Activated CD8-positive, alpha-beta T cell treated with anti-CD3 and anti-CD28 coated beads for 36 hours (primary cell): ENCODE results near the gene MEIS1. TPM values are rescaled to one million over a fixed set of nuclear protein-coding genes. Genes with fewer than 3 reads are reported as not detected.

Source experiments
- ATAC-seq: fragments of 200-7000 bp; cut with Tn5 transposase; one replicate; pipeline ENCODE4 v1.10.0; 2021; ENCODE audit warnings: mild to moderate bottlenecking, moderate library complexity
- CTCF ChIA-PET: fragments of 350-600 bp; sonication (Branson Sonifier 250); formaldehyde crosslinking; loops from one replicate; lab custom pipeline; 2021; ENCODE audit warnings: antibody characterized with exemption; lab: Charles Lee
- POLR2A ChIA-PET: fragments of 350-600 bp; sonication (Branson Sonifier 250); formaldehyde crosslinking; loops from one replicate; lab custom pipeline; 2021; ENCODE audit warnings: antibody characterized with exemption; lab: Charles Lee
- DNase-seq: peaks from one replicate; pipeline ENCODE4 v3.0.0-alpha.2; 2020
- H3K27ac Mint-ChIP-seq: one replicate; pipeline ENCODE4 v1.8.0; 2021; ENCODE audit warnings: mild to moderate bottlenecking, mixed read lengths
- H3K27me3 Mint-ChIP-seq: one replicate; pipeline ENCODE4 v1.8.0; 2021; ENCODE audit warnings: mixed read lengths
- H3K36me3 Mint-ChIP-seq: one replicate; pipeline ENCODE4 v1.8.0; 2021; ENCODE audit warnings: low read depth, mixed read lengths
- H3K4me1 Mint-ChIP-seq: one replicate; pipeline ENCODE4 v1.8.0; 2021; ENCODE audit warnings: low read depth, mixed read lengths
- H3K4me3 Mint-ChIP-seq: one replicate; pipeline ENCODE4 v1.8.0; 2021; ENCODE audit warnings: mild to moderate bottlenecking, moderate library complexity, mixed read lengths
- H3K9me3 Mint-ChIP-seq: one replicate; pipeline ENCODE4 v1.8.0; 2021; ENCODE audit warnings: mixed read lengths
- intact Hi-C: fragments of 100-400 bp; cut with micrococcal nuclease; formaldehyde crosslinking; loops from one replicate; pipeline ENCODE4 v1.10.0; 2022
- total RNA-seq, 2 experiments: library from RNA; stranded (reverse); gene quantifications; one replicate each; pipeline ENCODE4 v1.2.3, GENCODE V29; 2021
- TF ChIP-seq, protein P1 (sequence below): fragments of 200-600 bp; IDR thresholded peaks from one replicate; pipeline ENCODE4 v1.8.0; 2022; ENCODE audit warnings: antibody characterized with exemption, mild to moderate bottlenecking

Gene MEIS1
- total RNA-seq, 2 experiments from 2014 or later, result not detected

DNA sequence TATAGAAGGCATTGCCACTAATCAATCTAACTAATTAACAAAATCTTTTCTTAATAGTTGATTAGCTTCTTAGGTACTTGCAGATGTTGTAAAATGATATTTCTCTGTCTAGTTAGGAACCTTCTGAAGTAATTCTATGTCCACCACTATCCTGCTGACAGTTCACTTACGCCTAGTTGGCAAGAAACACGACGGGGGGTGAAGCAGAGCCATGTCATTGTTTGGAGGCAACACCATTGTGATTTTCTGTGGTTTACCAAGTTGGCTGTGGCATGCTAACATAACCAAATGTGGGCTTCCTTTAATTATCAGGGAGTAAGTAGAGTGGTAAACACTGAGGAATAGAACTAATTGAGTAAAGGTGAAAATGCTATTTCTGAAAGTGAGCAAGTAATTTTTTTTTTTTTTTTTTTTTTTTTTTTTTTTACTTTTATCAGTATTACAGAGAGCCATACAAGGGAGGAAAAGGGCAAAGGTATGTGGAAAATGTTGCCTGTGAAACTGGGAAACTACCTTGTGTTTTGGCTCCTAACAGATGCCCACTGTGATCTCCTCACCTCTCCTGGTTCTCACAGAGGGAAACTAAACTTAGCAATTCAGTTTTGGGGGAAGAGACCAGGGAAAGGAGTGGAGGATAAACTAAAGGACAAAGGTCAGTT lies 126.8 kb downstream of the MEIS1 start:
- Mint-ChIP-seq H3K4me3 (no peak overlapping the region), H3K4me1 (no peaks in the 10 kb centered on the region), H3K9me3 (no peaks in the 10 kb centered on the region), H3K36me3 (no peaks in the 10 kb centered on the region), H3K27me3 (peaks cover 10% of the 10 kb centered on the region), H3K27ac (no peak overlapping the region)
- CTCF ChIA-PET, result no interaction called here
- POLR2A ChIA-PET, result no interaction called here
- DNase-seq (no peak), ATAC-seq (no peak)
- TF ChIP-seq, protein P1, sequence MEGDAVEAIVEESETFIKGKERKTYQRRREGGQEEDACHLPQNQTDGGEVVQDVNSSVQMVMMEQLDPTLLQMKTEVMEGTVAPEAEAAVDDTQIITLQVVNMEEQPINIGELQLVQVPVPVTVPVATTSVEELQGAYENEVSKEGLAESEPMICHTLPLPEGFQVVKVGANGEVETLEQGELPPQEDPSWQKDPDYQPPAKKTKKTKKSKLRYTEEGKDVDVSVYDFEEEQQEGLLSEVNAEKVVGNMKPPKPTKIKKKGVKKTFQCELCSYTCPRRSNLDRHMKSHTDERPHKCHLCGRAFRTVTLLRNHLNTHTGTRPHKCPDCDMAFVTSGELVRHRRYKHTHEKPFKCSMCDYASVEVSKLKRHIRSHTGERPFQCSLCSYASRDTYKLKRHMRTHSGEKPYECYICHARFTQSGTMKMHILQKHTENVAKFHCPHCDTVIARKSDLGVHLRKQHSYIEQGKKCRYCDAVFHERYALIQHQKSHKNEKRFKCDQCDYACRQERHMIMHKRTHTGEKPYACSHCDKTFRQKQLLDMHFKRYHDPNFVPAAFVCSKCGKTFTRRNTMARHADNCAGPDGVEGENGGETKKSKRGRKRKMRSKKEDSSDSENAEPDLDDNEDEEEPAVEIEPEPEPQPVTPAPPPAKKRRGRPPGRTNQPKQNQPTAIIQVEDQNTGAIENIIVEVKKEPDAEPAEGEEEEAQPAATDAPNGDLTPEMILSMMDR, result no peak
- intact Hi-C loops, result no loop called here

DNA sequence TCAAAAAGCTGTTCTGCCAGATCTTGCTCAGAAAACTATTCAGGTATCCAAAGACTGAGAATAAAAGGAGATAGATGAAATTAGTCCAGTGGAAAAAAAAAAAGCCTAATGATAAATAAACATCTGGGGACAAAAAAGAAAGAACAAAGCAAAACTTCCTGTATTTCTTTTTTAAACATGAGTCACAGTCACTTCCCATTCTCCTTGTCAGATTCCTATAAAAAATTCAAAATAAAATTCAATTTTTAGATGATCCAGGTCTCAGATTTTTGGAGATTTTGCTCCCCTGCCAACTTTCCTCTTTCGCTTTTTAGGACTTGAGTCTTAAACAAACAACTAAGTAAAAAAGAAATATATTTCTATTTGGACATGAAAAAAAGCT lies 127.4 kb downstream of the MEIS1 start:
- H3K4me3 Mint-ChIP-seq, result no peak overlapping the region
- DNase-seq (no peak), ATAC-seq (no peak)
- intact Hi-C loops, result no loop called here
- H3K9me3 Mint-ChIP-seq, result no peaks in the 10 kb centered on the region
- ChIA-PET CTCF (no interaction called here), POLR2A (no interaction called here)
- H3K27ac Mint-ChIP-seq, result no peak overlapping the region
- H3K27me3 Mint-ChIP-seq, result peaks cover 10% of the 10 kb centered on the region
- TF ChIP-seq, protein P1, result no peak
- no peaks in the 10 kb centered on the region for H3K36me3 Mint-ChIP-seq
- H3K4me1 Mint-ChIP-seq, result no peaks in the 10 kb centered on the region

DNA sequence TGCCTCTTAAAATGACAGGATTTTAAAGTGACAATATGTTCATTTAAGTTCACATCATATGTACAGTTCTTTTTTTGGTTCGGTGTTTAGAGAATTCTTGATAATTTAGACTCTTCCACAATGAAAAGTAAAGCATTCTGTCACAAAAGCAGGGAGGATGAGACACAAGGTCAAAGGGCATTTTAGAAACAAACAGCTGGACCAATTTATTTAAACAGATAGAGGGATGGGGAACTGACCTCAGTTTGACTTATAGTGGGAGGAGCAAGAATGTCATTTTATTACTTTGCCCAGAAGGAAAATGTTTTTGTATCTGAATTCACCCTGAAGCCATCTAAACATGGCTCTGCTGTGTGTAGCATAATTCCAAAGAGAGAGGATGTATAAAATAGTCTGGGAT lies 128.5 kb downstream of the MEIS1 start:
- Mint-ChIP-seq H3K27ac (no peak overlapping the region), H3K4me3 (no peak overlapping the region), H3K27me3 (peaks cover 12% of the 10 kb centered on the region), H3K36me3 (no peaks in the 10 kb centered on the region), H3K4me1 (no peaks in the 10 kb centered on the region), H3K9me3 (no peaks in the 10 kb centered on the region)
- TF ChIP-seq, protein P1, result no peak
- CTCF ChIA-PET, result no interaction called here
- intact Hi-C loops, result no loop called here
- no peak for ATAC-seq
- POLR2A ChIA-PET, result no interaction called here
- no peak for DNase-seq

DNA sequence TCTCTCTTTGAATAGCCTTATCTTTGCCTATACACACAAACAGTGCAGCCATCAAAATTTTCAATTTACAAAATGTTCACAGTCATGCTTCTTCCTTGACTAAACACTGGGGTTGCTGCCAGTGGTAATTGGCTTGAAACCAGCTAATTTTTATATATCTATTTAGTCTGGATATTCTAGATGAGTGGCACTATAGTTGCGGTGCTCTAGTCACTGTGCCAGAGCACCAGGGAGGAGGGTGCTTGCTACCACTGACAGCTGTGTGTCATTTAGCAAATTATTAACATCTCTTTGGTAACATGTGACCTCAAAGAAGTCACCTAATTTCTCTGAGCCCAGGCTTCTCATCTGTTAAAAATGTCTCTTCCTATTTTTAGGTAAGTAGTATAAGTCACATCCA lies 130.4 kb downstream of the MEIS1 start:
- Mint-ChIP-seq H3K27ac (no peak overlapping the region), H3K4me1 (no peaks in the 10 kb centered on the region), H3K4me3 (no peak overlapping the region), H3K36me3 (no peaks in the 10 kb centered on the region), H3K9me3 (no peaks in the 10 kb centered on the region), H3K27me3 (peaks cover 14% of the 10 kb centered on the region)
- POLR2A ChIA-PET, result no interaction called here
- TF ChIP-seq, protein P1, result no peak
- DNase-seq (no peak), ATAC-seq (no peak)
- intact Hi-C loops, result no loop called here
- CTCF ChIA-PET, result no interaction called here

DNA sequence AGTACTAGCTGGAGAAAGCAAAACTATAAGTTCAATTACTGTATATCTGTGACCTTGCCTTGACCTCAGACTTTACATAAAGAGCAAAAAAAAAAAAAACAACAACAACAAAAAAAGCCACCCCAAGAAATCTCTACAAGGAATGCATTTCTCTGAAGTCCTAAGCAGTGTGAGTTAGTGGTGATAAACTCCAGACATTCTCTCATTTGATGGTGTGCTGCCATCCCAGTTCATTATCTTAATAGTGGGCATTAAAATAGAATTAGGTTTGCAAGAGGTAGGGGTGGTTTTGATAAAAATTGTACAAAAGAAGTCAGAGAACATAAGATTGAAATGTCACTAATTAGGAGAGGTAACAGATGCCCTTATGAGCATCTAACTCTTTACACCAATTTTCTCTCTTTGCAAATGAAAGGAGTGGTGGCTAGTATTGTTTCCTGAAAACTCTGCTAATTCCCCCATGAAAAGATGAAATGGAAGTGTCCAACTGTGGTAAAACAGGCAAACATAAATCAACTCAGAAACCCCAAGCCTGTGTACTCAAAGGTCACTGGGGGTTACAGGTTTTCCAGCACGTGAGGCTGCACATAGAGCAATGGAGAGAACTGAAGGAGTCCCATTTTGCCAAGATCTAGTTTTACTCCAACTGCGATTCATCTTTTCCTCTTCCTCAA lies 131.9 kb downstream of the MEIS1 start:
- H3K4me1 Mint-ChIP-seq, result no peaks in the 10 kb centered on the region
- no peak overlapping the region for H3K27ac Mint-ChIP-seq
- no peaks in the 10 kb centered on the region for H3K9me3 Mint-ChIP-seq
- H3K36me3 Mint-ChIP-seq, result no peaks in the 10 kb centered on the region
- TF ChIP-seq, protein P1, result no peak
- intact Hi-C loops, result no loop called here
- CTCF ChIA-PET, result no interaction called here
- peaks cover 9% of the 10 kb centered on the region for H3K27me3 Mint-ChIP-seq
- no peak overlapping the region for H3K4me3 Mint-ChIP-seq
- no peak for DNase-seq
- POLR2A ChIA-PET, result no interaction called here
- ATAC-seq, result no peak
